NCI-H2196 treated with DMSO at 0.1 percent for 48 hours (cell line): ENCODE results near the gene HOXD8.

Experiments used
- DNase-seq: peaks from one replicate; lab custom pipeline; 2025; ENCODE audit not compliant: unreplicated experiment; lab: John Stamatoyannopoulos, UW

The HOXD8 gene

GRCh38 chr2:176171351-176172006 is 42.0 kb downstream of the HOXD8 start:
- DNase-seq = no peak

GRCh38 chr2:176172007-176172894 is 42.7 kb downstream of the HOXD8 start:
- DNase-seq = no peak

GRCh38 chr2:176172895-176173566 is 43.5 kb downstream of the HOXD8 start:
- no peak for DNase-seq

- DNase-seq = no peak
Measured at GRCh38 chr2:176173567-176174381, 44.3 kb downstream of the HOXD8 start.

- no peak for DNase-seq
Measured at GRCh38 chr2:176174382-176174823, 44.9 kb downstream of the HOXD8 start.

GRCh38 chr2:176174824-176175708 is 45.6 kb downstream of the HOXD8 start:
- DNase-seq = no peak

GRCh38 chr2:176175709-176176607 is 46.5 kb downstream of the HOXD8 start:
- no peak for DNase-seq

GRCh38 chr2:176177580-176178037 is 48.1 kb downstream of the HOXD8 start:
- DNase-seq = no peak

- peak; percentile 68 for DNase-seq
Measured at GRCh38 chr2:176178038-176178756, 48.7 kb downstream of the HOXD8 start.

- no peak for DNase-seq
Measured at GRCh38 chr2:176178757-176179295, 49.3 kb downstream of the HOXD8 start.

- DNase-seq = no peak
Measured at GRCh38 chr2:176181551-176181950, 52.0 kb downstream of the HOXD8 start.
